Measurements from ENCODE around the gene COMMD2.
A peak's percentile ranks its signal among the peaks of the same experiment; 100 is the strongest.

COMMD2 gene

GRCh38 chr3:149717391-149718056 lies 34.8 kb downstream of the COMMD2 start:
- DNase-seq (ENCODE audit: low read depth): peak; percentile 70
- no peak overlapping the region for H3K4me3 ChIP-seq (ENCODE audit: low read depth, low read length)
- peak; percentile 63 for TF ChIP-seq CTCF (IDR thresholded peaks at IDR 0.05; ENCODE audit: low read depth, low read length, missing control alignments)
- in situ Hi-C loops (cut with HindIII; ENCODE audit: low sequenced_read_pairs): loop anchor here (5.0 kb wide), 1 partner anchor 55 kb away; no protein-coding TSS in a partner anchor

GRCh38 chr3:149716984-149717383 lies 35.3 kb downstream of the COMMD2 start:
- TF ChIP-seq CTCF (IDR thresholded peaks at IDR 0.05; ENCODE audit: low read depth, low read length, missing control alignments): no peak
- in situ Hi-C loops (cut with HindIII; ENCODE audit: low sequenced_read_pairs): loop anchor here (5.0 kb wide), 1 partner anchor 55 kb away; no protein-coding TSS in a partner anchor
- no peak overlapping the region for H3K4me3 ChIP-seq (ENCODE audit: low read depth, low read length)
- DNase-seq (ENCODE audit: low read depth): no peak

- in situ Hi-C loops (cut with HindIII; ENCODE audit: low sequenced_read_pairs): loop anchor here (5.0 kb wide), 1 partner anchor 53 kb away; no protein-coding TSS in a partner anchor
- no peak for DNase-seq (ENCODE audit: low read depth)
- no peak overlapping the region for H3K4me3 ChIP-seq (ENCODE audit: low read depth, low read length)
- TF ChIP-seq CTCF (IDR thresholded peaks at IDR 0.05; ENCODE audit: low read depth, low read length, missing control alignments): no peak
Measured at GRCh38 chr3:149715247-149715646, 37.0 kb downstream of the COMMD2 start.

- DNase-seq (ENCODE audit: low read depth): no peak
Measured at GRCh38 chr3:149713730-149714654, 38.3 kb downstream of the COMMD2 start.

GRCh38 chr3:149706905-149707304 lies 45.4 kb downstream of the COMMD2 start:
- TF ChIP-seq CTCF (IDR thresholded peaks at IDR 0.05; ENCODE audit: low read depth, low read length, missing control alignments): no peak
- no peak overlapping the region for H3K4me3 ChIP-seq (ENCODE audit: low read depth, low read length)
- in situ Hi-C loops (cut with HindIII; ENCODE audit: low sequenced_read_pairs): no loop called here
- DNase-seq (ENCODE audit: low read depth): no peak

More at GRCh38 chr3:149713730-149714654, 38.3 kb downstream of the COMMD2 start:
- in situ Hi-C loops (cut with HindIII; ENCODE audit: low sequenced_read_pairs): no loop called here
- no peak overlapping the region for H3K4me3 ChIP-seq (ENCODE audit: low read depth, low read length)
- TF ChIP-seq CTCF (IDR thresholded peaks at IDR 0.05; ENCODE audit: low read depth, low read length, missing control alignments): no peak

GRCh38 chr3:149705416-149705815 lies 46.9 kb downstream of the COMMD2 start:
- in situ Hi-C loops (cut with HindIII; ENCODE audit: low sequenced_read_pairs): no loop called here
- DNase-seq (ENCODE audit: low read depth): no peak
- no peak overlapping the region for H3K4me3 ChIP-seq (ENCODE audit: low read depth, low read length)
- TF ChIP-seq CTCF (IDR thresholded peaks at IDR 0.05; ENCODE audit: low read depth, low read length, missing control alignments): no peak
